Tibial nerve (tissue), 4 donors: ENCODE measurements around the gene SCFD1.

ENCODE experiments used
- CTCF ChIP-seq, 5 experiments: fragments of 200-600 bp in 3 of 5; fragments of 450-650 bp in 2 of 5; sonication (generic) in 3 of 5; IDR thresholded peaks; one replicate each; pipeline ENCODE4 v1.5.1; 2016 to 2019; ENCODE audit warnings: antibody characterized with exemption in 5 of 5, mild to moderate bottlenecking in 3 of 5, moderate library complexity in 2 of 5
- EP300 ChIP-seq, 2 donors: sonication (generic); formaldehyde crosslinking; IDR thresholded peaks; one replicate each; pipeline ENCODE4 v1.6.1; 2017; ENCODE audit warnings: antibody characterized with exemption in 2 of 2, mild to moderate bottlenecking in 1 of 2
- POLR2A ChIP-seq, 2 donors: fragments of 450-650 bp; IDR thresholded peaks; one replicate each; pipeline ENCODE4 v1.6.1; 2017; ENCODE audit warnings: antibody characterized with exemption in 2 of 2, mild to moderate bottlenecking in 2 of 2, moderate library complexity in 2 of 2

- TF ChIP-seq EP300 (IDR thresholded peaks at IDR 0.05) (no peak), POLR2A (IDR thresholded peaks at IDR 0.05) (no peak), CTCF (IDR thresholded peaks at IDR 0.05) (no peak)
Observed at GRCh38 chr14:30708157-30708556, 86.0 kb downstream of the SCFD1 start.
